Stomach (tissue), 9 donors: ENCODE results near the gene WHRN. TPM values are rescaled to one million over a fixed set of nuclear protein-coding genes. Genes with fewer than 3 reads are reported as not detected.

Source experiments
- DNase-seq, 2 donors: peaks; one replicate each; pipeline versions ENCODE4 v3.0.0 to v3.0.0-alpha.2; 2013 to 2019
- H3K27ac ChIP-seq, 5 donors: fragments of 200-600 bp in 4 of 5; sonication (generic) in 4 of 5; one replicate each; pipeline ENCODE4 v1.5.1; 2013 to 2019; ENCODE audit warnings: mild to moderate bottlenecking in 1 of 5, moderate library complexity in 1 of 5
- H3K27me3 ChIP-seq, 3 donors: fragments of 200-600 bp; sonication (generic); one replicate each; pipeline ENCODE4 v1.5.1; 2017 to 2019; ENCODE audit warnings: mixed run types in 1 of 3
- H3K36me3 ChIP-seq, 4 donors: fragments of 200-600 bp; sonication (generic); 1 replicate in 3 of 4; 2 replicates in 1 of 4; pipeline ENCODE4 v1.5.1; 2016 to 2019
- H3K4me1 ChIP-seq, 4 donors: fragments of 200-600 bp; sonication (generic); one replicate each; pipeline ENCODE4 v1.5.1; 2016 to 2019
- H3K4me3 ChIP-seq, 4 donors: fragments of 200-600 bp; sonication (generic) in 3 of 4; one replicate each; pipeline ENCODE4 v1.5.1; 2016 to 2019; ENCODE audit warnings: mild to moderate bottlenecking in 1 of 4
- H3K9me3 ChIP-seq, 4 donors: fragments of 200-600 bp; sonication (generic); one replicate each; pipeline ENCODE4 v1.5.1; 2016 to 2019
- EP300 ChIP-seq: sonication (generic); formaldehyde crosslinking; IDR thresholded peaks from one replicate; pipeline ENCODE4 v1.6.1; 2017; ENCODE audit warnings: antibody characterized with exemption
- POLR2A ChIP-seq, 4 donors: fragments of 450-650 bp; IDR thresholded peaks; one replicate each; pipeline ENCODE4 v1.6.1; 2016; ENCODE audit warnings: antibody characterized with exemption in 4 of 4, control low read depth in 2 of 4, mild to moderate bottlenecking in 1 of 4, moderate library complexity in 1 of 4
- POLR2AphosphoS5 ChIP-seq, 3 donors: sonication (generic); formaldehyde crosslinking; IDR thresholded peaks; one replicate each; pipeline ENCODE4 v1.6.1; 2016; ENCODE audit warnings: antibody characterized with exemption in 3 of 3
- WGBS, 5 donors: extraction: QIAGEN DNeasy Blood & Tissue Kit in 3 of 5; methylation state at CpG; one replicate each; pipeline versions ENCODE4 v1.1.5 to v1.1.7; 2013 to 2018; 5-methylcytosine and 5-hydroxymethylcytosine counted together
- intact Hi-C: fragments of 100-400 bp; cut with DNase I; formaldehyde crosslinking; loops from one replicate; pipeline ENCODE4 v1.15.1; 2023; ENCODE audit warnings: low total_unique reads
- polyA plus RNA-seq, 3 donors: library from polyadenylated mRNA; stranded (reverse); fragments of 200-250 nt; gene quantifications; one replicate each; pipeline ENCODE4 v1.2.3, GENCODE V29; 2013
- total RNA-seq, 5 donors: library from RNA; depleted of rRNA; stranded (reverse); fragments of >200 nt; gene quantifications; one replicate each; pipeline versions ENCODE4 v1.1.0 to v1.2.3, GENCODE V29; 2014 to 2016
- TF ChIP-seq, protein P1 (sequence below), 7 experiments: fragments of 450-650 bp in 4 of 7; fragments of 200-600 bp in 3 of 7; sonication (generic) in 3 of 7; IDR thresholded peaks; one replicate each; pipeline ENCODE4 v1.5.1; 2016 to 2019; ENCODE audit warnings: antibody characterized with exemption in 7 of 7, control low read depth in 2 of 7, mild to moderate bottlenecking in 1 of 7
- donor health status: healthy with polysubstance abuse.
- donor health status: Bipolar disorder and iron deficiency.
- donor health status: healthy.

Gene WHRN
- total and polyA plus RNA-seq, 8 donors = 2.3 to 70.1 (median 4.8) TPM

DNA sequence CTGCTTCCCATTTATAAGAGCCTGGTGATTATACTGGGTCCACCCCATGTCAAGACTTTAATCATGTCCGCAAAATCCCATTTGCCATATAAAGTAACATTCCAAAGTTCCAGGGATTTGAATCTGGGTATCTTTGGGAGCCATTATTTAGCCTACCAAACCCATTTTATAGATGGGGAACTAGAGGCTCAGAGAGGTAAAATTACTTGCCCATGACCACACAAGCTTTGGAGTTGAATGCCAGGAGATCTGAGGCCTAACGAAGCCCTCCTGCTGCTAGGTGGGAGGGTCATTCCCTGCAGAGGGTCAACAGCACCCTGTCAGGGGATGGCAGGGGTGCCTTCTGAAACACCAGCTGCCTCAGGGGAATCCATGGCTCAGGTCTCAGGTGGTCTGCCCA, 104.5 kb downstream of the WHRN start:
- Histone ChIP-seq H3K9me3 (no peaks in the 10 kb centered on the region), H3K27me3 (no peaks in the 10 kb centered on the region), H3K4me3 (no peak overlapping the region), H3K36me3 (peaks cover 0 to 29% (median 10%) of the 10 kb centered on the region in 4 donors), H3K27ac (no peak overlapping the region), H3K4me1 (peaks cover 0 to 32% (median 28%) of the 10 kb centered on the region in 4 donors)
- TF ChIP-seq POLR2A (IDR thresholded peaks at IDR 0.05) = no peak
- TF ChIP-seq POLR2AphosphoS5 (IDR thresholded peaks at IDR 0.05) = no peak
- intact Hi-C loops = no loop called here
- DNase-seq = no peak
- 67 to 93% (median 72%) methylated on average over 2 of the region's 2 CpGs for WGBS, 5 donors

DNA sequence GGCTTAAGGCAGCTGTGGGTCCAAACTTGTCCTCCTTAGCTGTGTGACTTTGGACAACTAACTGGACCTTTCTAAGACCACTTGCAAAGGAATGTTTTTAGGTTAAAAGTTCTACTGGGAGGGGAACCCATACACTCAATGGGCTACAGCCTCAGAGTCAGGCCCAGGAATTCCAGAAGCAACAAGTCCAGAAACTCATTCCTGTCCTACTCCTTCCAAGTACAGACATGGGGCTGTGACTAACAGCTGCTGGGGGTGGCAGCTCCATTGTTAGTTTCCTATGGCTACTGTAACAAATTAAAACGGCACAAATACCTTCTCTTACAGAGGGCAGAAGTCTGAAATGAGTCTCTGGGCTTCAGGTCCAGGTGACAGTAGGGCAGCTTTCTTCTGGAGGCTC, 105.1 kb downstream of the WHRN start:
- intact Hi-C loops = no loop called here

DNA sequence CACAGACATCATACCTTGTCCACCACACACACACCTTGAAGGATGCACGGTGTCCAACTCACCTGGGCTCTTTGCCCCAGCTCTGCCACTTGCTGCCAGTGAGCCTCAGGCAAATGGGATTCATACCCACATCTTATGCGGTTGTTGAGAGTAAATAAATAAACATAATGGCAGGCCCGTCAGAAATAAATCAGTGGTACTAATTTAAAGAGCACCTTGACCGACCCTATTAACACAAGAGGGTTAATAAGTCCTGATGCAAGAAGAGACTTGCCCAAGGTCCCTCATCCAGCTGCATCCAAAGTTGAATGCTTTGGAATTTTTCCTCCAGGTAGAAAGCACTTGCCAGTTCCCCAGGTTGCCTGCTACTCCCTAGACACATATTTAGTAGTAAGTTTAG, 105.9 kb downstream of the WHRN start:
- Histone ChIP-seq H3K4me1 (peaks cover 13 to 41% (median 39%) of the 10 kb centered on the region in 4 donors), H3K4me3 (no peak overlapping the region), H3K36me3 (peaks cover 0 to 29% (median 10%) of the 10 kb centered on the region in 4 donors), H3K9me3 (no peaks in the 10 kb centered on the region), H3K27ac (no peak overlapping the region), H3K27me3 (no peaks in the 10 kb centered on the region)
- WGBS, 5 donors = 76 to 83% (median 80%) methylated on average over 4 of the region's 4 CpGs
- DNase-seq = no peak
- TF ChIP-seq EP300 (no peak), POLR2AphosphoS5 (IDR thresholded peaks at IDR 0.05) (no peak), POLR2A (IDR thresholded peaks at IDR 0.05) (no peak)
- TF ChIP-seq, protein P1, sequence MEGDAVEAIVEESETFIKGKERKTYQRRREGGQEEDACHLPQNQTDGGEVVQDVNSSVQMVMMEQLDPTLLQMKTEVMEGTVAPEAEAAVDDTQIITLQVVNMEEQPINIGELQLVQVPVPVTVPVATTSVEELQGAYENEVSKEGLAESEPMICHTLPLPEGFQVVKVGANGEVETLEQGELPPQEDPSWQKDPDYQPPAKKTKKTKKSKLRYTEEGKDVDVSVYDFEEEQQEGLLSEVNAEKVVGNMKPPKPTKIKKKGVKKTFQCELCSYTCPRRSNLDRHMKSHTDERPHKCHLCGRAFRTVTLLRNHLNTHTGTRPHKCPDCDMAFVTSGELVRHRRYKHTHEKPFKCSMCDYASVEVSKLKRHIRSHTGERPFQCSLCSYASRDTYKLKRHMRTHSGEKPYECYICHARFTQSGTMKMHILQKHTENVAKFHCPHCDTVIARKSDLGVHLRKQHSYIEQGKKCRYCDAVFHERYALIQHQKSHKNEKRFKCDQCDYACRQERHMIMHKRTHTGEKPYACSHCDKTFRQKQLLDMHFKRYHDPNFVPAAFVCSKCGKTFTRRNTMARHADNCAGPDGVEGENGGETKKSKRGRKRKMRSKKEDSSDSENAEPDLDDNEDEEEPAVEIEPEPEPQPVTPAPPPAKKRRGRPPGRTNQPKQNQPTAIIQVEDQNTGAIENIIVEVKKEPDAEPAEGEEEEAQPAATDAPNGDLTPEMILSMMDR (IDR thresholded peaks at IDR 0.05) = no peak
- intact Hi-C loops = no loop called here

More for the DNA sequence above, 105.1 kb downstream of the WHRN start:
- Histone ChIP-seq H3K4me1 (peaks cover 5 to 32% (median 30%) of the 10 kb centered on the region in 4 donors), H3K9me3 (no peaks in the 10 kb centered on the region), H3K27ac (no peak overlapping the region), H3K27me3 (no peaks in the 10 kb centered on the region), H3K36me3 (peaks cover 0 to 29% (median 10%) of the 10 kb centered on the region in 4 donors), H3K4me3 (no peak overlapping the region)
- no peak for DNase-seq
- TF ChIP-seq POLR2A (IDR thresholded peaks at IDR 0.05) (no peak), POLR2AphosphoS5 (IDR thresholded peaks at IDR 0.05) (no peak), EP300 (no peak)
- TF ChIP-seq, protein P1 (IDR thresholded peaks at IDR 0.05) = no peak
- 27 to 65% (median 48%) methylated on average over 1 of the region's 1 CpG for WGBS, 5 donors

DNA sequence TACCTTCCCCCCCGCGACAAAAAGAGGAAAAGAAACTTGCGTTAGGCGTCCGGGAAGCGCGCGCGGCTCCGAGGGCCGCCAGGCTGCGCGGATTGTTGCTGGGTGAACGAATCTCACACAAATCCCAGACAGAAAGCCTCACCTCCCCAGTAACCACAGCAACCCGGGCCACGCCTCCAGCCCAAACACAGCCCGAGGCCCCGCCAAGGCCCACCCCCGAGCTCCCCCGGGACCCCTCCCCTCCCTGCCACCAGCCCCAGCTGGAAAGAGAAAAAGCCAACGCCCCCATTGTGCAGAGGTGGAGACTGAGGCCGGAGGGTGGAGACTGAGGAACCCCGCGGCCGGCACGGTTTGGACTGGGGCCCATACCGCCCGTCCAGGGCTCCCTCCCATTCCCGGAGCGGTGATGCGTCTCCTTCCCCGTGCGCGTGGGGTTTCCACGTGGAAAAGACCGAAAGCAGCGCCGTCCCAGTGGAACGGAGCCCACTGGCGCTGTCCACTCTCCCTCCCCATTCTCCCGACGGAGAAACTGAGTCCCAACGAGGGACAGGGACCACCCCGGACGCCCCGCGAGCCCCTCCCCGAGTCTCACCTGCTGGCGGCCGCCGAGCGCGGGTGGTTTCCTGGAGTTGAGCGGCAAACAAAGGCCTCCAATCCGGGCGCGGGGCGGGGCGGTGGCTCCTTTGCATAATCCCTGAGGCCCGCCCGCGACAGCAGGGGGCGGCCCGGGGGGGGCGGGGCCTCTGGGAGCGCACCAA, 107.2 kb downstream of the WHRN start:
- TF ChIP-seq POLR2A (IDR thresholded peaks at IDR 0.05) (peak in 2 of 4 donors; percentile 61 to 73), EP300 (peak; percentile 47), POLR2AphosphoS5 (IDR thresholded peaks at IDR 0.05) (peak; percentile 18 to 94 (median 91))
- TF ChIP-seq, protein P1 (IDR thresholded peaks at IDR 0.05) = peak in 1 of 7 experiments; percentile 11
- Histone ChIP-seq H3K27me3 (no peaks in the 10 kb centered on the region), H3K4me3 (peak overlapping the region; percentile 66 to 88 (median 74)), H3K27ac (peak overlapping the region; percentile 77 to 94 (median 92)), H3K4me1 (peaks cover 15 to 54% (median 51%) of the 10 kb centered on the region in 4 donors), H3K36me3 (peaks cover 0 to 18% (median 6%) of the 10 kb centered on the region in 4 donors), H3K9me3 (no peaks in the 10 kb centered on the region)
- DNase-seq = peak; percentile 98 to 99
- intact Hi-C loops = no loop called here
- WGBS, 5 donors = 0 to 1% (median 0%) methylated on average over 41 to 66 of the region's 66 CpGs
